HG03135 (cell line): ENCODE measurements around the gene COASY.
A peak's percentile ranks its signal among the peaks of the same experiment; 100 is the strongest.

ENCODE experiments used
- ATAC-seq: cut with Tn5 transposase; IDR thresholded peaks from one replicate; pipeline ENCODE4 v1.9.1; 2021; ENCODE audit warnings: mild to moderate bottlenecking, moderate library complexity; ENCODE audit not compliant: unreplicated experiment

The COASY gene

GRCh38 chr17:42571435-42572225 lies 9.7 kb downstream of the COASY start:
- ATAC-seq = no peak

GRCh38 chr17:42573095-42573494 lies 11.1 kb downstream of the COASY start:
- no peak for ATAC-seq

DNA sequence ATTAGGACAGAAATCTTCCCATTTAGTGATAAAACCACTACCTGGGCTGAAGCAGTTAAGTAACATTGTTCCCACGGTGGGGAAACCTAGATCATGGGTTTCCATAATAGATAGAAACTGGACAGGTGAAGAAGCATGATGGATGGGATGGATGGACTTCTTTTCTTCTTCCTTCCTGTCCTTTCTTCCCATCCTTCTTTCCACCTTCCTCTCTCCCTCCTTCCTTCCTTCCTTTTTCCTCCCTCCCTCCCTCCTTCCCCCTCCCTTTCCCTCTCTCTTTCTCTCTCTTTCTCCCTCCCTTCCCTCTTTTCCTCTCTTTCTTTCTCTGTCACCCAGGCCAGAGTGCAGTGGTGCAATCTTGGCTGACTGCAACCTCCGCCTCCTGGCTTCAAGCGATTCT lies 12.5 kb downstream of the COASY start:
- no peak for ATAC-seq

- ATAC-seq = no peak
These were observed 15.2 kb downstream of the COASY start for GRCh38 chr17:42577140-42577531.

GRCh38 chr17:42577532-42578281 lies 15.8 kb downstream of the COASY start, which contains the start of gene PSMC3IP:
Gene PSMC3IP, minus strand, starts transcription at chr17:42577729. Its CDS starts 43 bp downstream, at chr17:42577686.
- ATAC-seq = peak; percentile 65

DNA sequence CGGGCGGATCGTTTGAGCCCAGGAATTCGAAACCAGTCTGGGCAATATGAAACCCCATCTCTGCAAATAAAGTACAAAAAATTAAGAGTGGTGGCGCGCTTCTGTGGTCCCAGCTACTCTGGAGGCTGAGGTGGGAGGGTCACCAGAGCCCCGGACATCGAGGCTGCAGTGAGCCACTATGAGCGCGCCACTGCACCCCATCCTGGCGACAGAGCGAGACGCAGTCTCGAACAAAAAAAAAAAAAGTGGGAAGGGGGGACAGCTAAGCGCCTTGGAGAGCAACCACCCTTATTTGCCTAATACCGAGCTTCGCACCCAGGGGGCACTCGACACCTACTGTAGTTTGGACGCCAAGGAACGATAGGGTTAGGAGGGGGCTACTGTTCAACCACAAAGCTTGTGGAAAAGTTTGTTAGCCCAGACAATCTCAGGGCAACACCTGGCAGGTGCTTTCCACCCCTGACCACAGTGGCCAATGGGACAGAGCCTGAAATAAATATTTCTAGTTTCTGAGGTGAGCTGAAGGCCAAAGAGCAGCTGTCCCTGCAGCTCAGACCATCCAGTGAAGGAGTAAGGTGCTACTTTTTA lies 16.4 kb downstream of the COASY start:
- peak; percentile 55 for ATAC-seq

DNA sequence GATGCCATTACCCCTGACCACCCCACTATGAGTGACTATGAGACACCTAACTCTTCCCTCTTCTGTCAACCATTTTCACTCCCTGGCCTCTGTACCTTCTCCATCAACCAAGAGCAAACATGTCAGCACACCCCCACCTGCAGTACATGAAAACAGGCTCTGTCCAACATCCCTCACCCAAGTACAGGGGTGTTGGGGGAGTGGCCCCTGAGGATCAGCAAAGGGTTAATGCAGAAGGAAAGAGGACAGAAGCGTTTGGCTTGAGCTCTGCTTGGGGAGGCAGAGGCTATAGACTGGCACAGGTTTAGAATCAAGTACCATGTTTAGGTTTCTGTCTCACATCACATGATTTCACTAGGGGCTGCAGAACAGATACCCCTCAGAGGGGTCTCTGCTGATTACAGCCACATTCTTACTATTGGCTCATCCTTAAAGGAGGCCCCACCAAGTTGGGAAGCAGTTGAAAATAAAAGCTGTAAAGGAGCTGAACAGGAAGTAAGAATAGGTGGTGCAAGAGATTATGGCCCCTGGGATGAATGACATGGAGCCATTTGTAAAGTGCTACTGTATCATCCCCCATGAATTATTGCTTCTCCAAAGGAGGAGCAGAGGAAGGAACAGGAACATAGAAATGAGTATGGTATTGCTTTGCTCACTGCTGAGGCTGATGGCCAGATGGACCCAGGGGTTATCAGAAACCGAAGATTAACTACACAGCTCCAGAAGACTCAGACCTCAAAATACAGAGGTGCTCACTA lies 18.0 kb downstream of the COASY start:
- no peak for ATAC-seq

- no peak for ATAC-seq
These were observed 19.9 kb downstream of the COASY start for GRCh38 chr17:42581744-42582270.

- no peak for ATAC-seq
These were observed 22.9 kb downstream of the COASY start for GRCh38 chr17:42584880-42585279.

- no peak for ATAC-seq
These were observed 23.4 kb downstream of the COASY start for GRCh38 chr17:42585353-42585752.

- no peak for ATAC-seq
These were observed 24.7 kb downstream of the COASY start for GRCh38 chr17:42586514-42587230.

- ATAC-seq = no peak
These were observed 28.9 kb downstream of the COASY start for GRCh38 chr17:42590886-42591285.

GRCh38 chr17:42591411-42591810 lies 29.5 kb downstream of the COASY start:
- ATAC-seq = no peak

GRCh38 chr17:42596386-42596785 lies 34.4 kb downstream of the COASY start:
- no peak for ATAC-seq

GRCh38 chr17:42598905-42599304 lies 37.0 kb downstream of the COASY start:
- ATAC-seq = no peak

- no peak for ATAC-seq
These were observed 41.4 kb downstream of the COASY start for GRCh38 chr17:42603318-42603717.

DNA sequence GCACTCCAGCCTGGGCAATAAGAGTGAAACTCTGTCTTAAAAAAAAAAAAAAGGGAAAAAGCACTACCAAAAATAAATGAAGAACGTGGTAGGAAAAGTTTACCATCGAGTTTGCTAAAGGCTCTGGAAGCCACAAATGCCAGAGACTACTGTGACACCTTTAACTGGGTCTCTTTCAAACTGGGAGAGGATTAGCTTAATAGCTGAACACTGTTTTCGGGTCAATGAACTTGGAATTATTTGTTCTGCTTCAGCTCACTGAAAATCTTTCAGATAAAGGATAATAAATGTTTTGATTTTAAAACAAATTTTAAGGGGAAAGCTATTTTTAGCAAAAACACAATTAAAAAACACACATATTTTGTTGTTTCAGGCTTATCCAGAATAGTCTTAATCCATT lies 45.8 kb downstream of the COASY start:
- ATAC-seq = no peak

- ATAC-seq = peak; percentile 45
These were observed 46.6 kb downstream of the COASY start for GRCh38 chr17:42608305-42609181.

DNA sequence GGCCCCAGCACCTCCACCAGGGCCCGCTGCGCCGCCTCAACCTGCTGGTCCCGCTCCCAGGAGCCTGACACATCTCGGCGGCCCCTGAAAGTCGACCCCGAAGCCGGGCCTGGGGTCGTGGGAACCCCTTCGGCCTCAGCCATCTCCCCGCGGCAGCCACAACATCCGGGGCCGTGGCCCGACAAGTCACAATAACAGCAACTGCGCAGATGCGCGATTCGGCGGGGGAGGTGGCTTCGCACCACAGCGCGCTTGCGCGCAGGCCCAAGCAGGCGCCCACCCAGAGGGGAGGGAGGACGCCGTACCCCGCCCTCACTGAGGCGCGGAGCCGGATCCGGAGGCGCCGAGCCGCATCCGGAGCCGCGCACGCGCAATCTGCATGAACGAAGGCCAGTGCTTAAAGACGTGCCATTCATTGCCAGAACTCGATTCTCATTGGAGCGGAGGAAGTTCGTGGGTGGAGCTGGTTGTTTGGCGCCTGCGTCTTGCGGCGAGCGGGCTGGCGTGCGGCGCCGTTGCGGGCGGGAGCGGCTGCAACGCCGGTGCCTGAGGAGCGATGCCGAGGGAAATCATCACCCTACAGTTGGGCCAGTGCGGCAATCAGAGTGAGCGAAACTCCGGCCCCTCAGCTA lies 47.4 kb downstream of the COASY start, which contains the start of the genes RETREG3 and TUBG1:
Gene RETREG3 (minus strand): TSS at position 193 of the 632 bp plus-strand sequence. CDS start 50 bp downstream, at position 143.
Gene TUBG1 (plus strand): TSS at position 502 of the 632 bp plus-strand sequence. CDS start 55 bp downstream, at position 557.
- ATAC-seq = peak; percentile 87
